WTC11 (cell line): ENCODE data around the gene PTPN3. TPM values are rescaled to one million over a fixed set of nuclear protein-coding genes. Genes with fewer than 3 reads are reported as not detected.

ENCODE experiments used
- ATAC-seq: fragments of 200-7000 bp; cut with Tn5 transposase; 2 replicates; pipeline ENCODE4 v1.10.0; 2021; ENCODE audit warnings: mild to moderate bottlenecking, moderate library complexity
- CTCF ChIA-PET: fragments of 300-600 bp; sonication (Branson Sonifier 250); formaldehyde crosslinking; loops from one replicate; lab custom pipeline; 2021; ENCODE audit warnings: antibody characterized with exemption; lab: Charles Lee
- POLR2A ChIA-PET: fragments of 350-600 bp; sonication (Branson Sonifier 250); formaldehyde crosslinking; loops from one replicate; lab custom pipeline; 2021; ENCODE audit warnings: antibody characterized with exemption; lab: Charles Lee
- DNase-seq: peaks from one replicate; pipeline ENCODE4 v3.0.0; 2021; ENCODE audit warnings: low spot score
- H3K27ac Mint-ChIP-seq: 2 replicates; pipeline ENCODE4 v1.8.0; 2021; ENCODE audit warnings: mixed read lengths
- H3K27me3 Mint-ChIP-seq: 2 replicates; pipeline ENCODE4 v1.8.0; 2021; ENCODE audit warnings: low read depth, mild to moderate bottlenecking, moderate library complexity, mixed read lengths
- H3K36me3 Mint-ChIP-seq: 2 replicates; pipeline ENCODE4 v1.8.0; 2021; ENCODE audit warnings: mixed read lengths
- H3K4me1 Mint-ChIP-seq: 2 replicates; pipeline ENCODE4 v1.8.0; 2022; ENCODE audit warnings: mixed read lengths
- H3K4me3 Mint-ChIP-seq: 2 replicates; pipeline ENCODE4 v1.8.0; 2021; ENCODE audit warnings: mild to moderate bottlenecking, moderate library complexity, mixed read lengths
- H3K9me3 Mint-ChIP-seq: 2 replicates; pipeline ENCODE4 v1.8.0; 2021; ENCODE audit warnings: mixed read lengths
- ELF4 ChIP-seq: sonication (generic); formaldehyde crosslinking; IDR thresholded peaks from 2 replicates; pipeline ENCODE4 v1.8.1; 2022; ENCODE audit warnings: low read depth, mild to moderate bottlenecking, moderate library complexity, missing genetic modification reagents
- ERG ChIP-seq: fragments of 250-450 bp; sonication (Bioruptor Pico); IDR thresholded peaks from 2 replicates; pipeline ENCODE4 v1.8.0; 2021; ENCODE audit warnings: mild to moderate bottlenecking
- ESRRA ChIP-seq: sonication (generic); formaldehyde crosslinking; IDR thresholded peaks from 2 replicates; pipeline ENCODE4 v1.8.1; 2022; ENCODE audit warnings: mild to moderate bottlenecking, missing genetic modification reagents, borderline replicate concordance
- ETV6 ChIP-seq: sonication (generic); formaldehyde crosslinking; IDR thresholded peaks from 2 replicates; pipeline ENCODE4 v1.8.1; 2022; ENCODE audit warnings: mild to moderate bottlenecking, missing genetic modification reagents
- FOXP1 ChIP-seq: sonication (generic); formaldehyde crosslinking; IDR thresholded peaks from 2 replicates; pipeline ENCODE4 v1.8.0; 2022; ENCODE audit warnings: missing genetic modification reagents, mild to moderate bottlenecking, moderate library complexity, borderline replicate concordance
- GABPB1 ChIP-seq: sonication (generic); formaldehyde crosslinking; IDR thresholded peaks from 2 replicates; pipeline ENCODE4 v1.8.1; 2023; ENCODE audit warnings: mild to moderate bottlenecking, missing genetic modification reagents
- HMGA2 ChIP-seq: fragments of 250-450 bp; sonication (Bioruptor Pico); IDR thresholded peaks from 2 replicates; pipeline ENCODE4 v1.4.0; 2021; ENCODE audit warnings: mild to moderate bottlenecking, moderate library complexity
- MXD4 ChIP-seq: fragments of 250-450 bp; sonication (Bioruptor Pico); IDR thresholded peaks from 2 replicates; pipeline ENCODE4 v1.8.0; 2021; ENCODE audit warnings: mild to moderate bottlenecking, moderate library complexity, borderline replicate concordance
- NFYB ChIP-seq: sonication (generic); formaldehyde crosslinking; conservative IDR thresholded peaks from 2 replicates; pipeline ENCODE4 v1.8.0; 2022; ENCODE audit warnings: low read depth, missing genetic modification reagents
- RORB ChIP-seq: fragments of 250-450 bp; sonication (Bioruptor Pico); IDR thresholded peaks from 2 replicates; pipeline ENCODE4 v1.9.0; 2021; ENCODE audit warnings: mild to moderate bottlenecking
- SMAD3 ChIP-seq: sonication (generic); formaldehyde crosslinking; IDR thresholded peaks from 2 replicates; pipeline ENCODE4 v1.8.0; 2022; ENCODE audit warnings: missing genetic modification reagents, mild to moderate bottlenecking, borderline replicate concordance
- STAT6 ChIP-seq: sonication (generic); formaldehyde crosslinking; conservative IDR thresholded peaks from 2 replicates; pipeline ENCODE4 v1.8.1; 2023; ENCODE audit warnings: mild to moderate bottlenecking, low read depth, missing genetic modification reagents, moderate library complexity
- TEAD1 ChIP-seq: sonication (generic); formaldehyde crosslinking; IDR thresholded peaks from 2 replicates; pipeline ENCODE4 v1.8.0; 2022; ENCODE audit warnings: mild to moderate bottlenecking, missing genetic modification reagents
- ZBTB21 ChIP-seq: sonication (generic); formaldehyde crosslinking; IDR thresholded peaks from 2 replicates; pipeline ENCODE4 v1.8.1; 2023; ENCODE audit warnings: mild to moderate bottlenecking, missing genetic modification reagents, borderline replicate concordance
- ZNF219 ChIP-seq: sonication (generic); formaldehyde crosslinking; IDR thresholded peaks from 2 replicates; pipeline ENCODE4 v1.8.0; 2023; ENCODE audit warnings: missing genetic modification reagents, mild to moderate bottlenecking, borderline replicate concordance
- ZNF232 ChIP-seq: sonication (generic); formaldehyde crosslinking; IDR thresholded peaks from 2 replicates; pipeline ENCODE4 v1.8.0; 2022; ENCODE audit warnings: mild to moderate bottlenecking, missing genetic modification reagents
- ZNF263 ChIP-seq: sonication (generic); formaldehyde crosslinking; IDR thresholded peaks from 2 replicates; pipeline ENCODE4 v1.8.1; 2022; ENCODE audit warnings: low read depth, mild to moderate bottlenecking, moderate library complexity, missing genetic modification reagents
- ZNF512 ChIP-seq: sonication (generic); formaldehyde crosslinking; IDR thresholded peaks from 2 replicates; pipeline ENCODE4 v1.8.1; 2022; ENCODE audit warnings: missing genetic modification reagents, borderline replicate concordance
- ZSCAN18 ChIP-seq: fragments of 250-450 bp; sonication (Bioruptor Pico); IDR thresholded peaks from 2 replicates; pipeline ENCODE4 v2.1.2; 2022; ENCODE audit warnings: mild to moderate bottlenecking, moderate library complexity
- total RNA-seq: library from RNA; stranded (reverse); gene quantifications from 3 replicates; pipeline ENCODE4 v1.2.3, GENCODE V29; 2021
- TF ChIP-seq, protein P1 (sequence below): sonication (generic); formaldehyde crosslinking; IDR thresholded peaks from 2 replicates; pipeline ENCODE4 v1.8.0; 2022; ENCODE audit warnings: mild to moderate bottlenecking, missing genetic modification reagents
- TF ChIP-seq, protein P2 (sequence below): sonication (generic); formaldehyde crosslinking; IDR thresholded peaks from 2 replicates; pipeline ENCODE4 v1.8.0; 2022; ENCODE audit warnings: mild to moderate bottlenecking, missing genetic modification reagents
- TF ChIP-seq, protein P3 (sequence below): sonication (generic); formaldehyde crosslinking; IDR thresholded peaks from 2 replicates; pipeline ENCODE4 v1.8.1; 2022; ENCODE audit warnings: low read depth, missing genetic modification reagents, borderline replicate concordance
- TF ChIP-seq, protein P4 (sequence below): sonication (generic); formaldehyde crosslinking; IDR thresholded peaks from 2 replicates; pipeline ENCODE4 v1.8.1; 2023; ENCODE audit warnings: mild to moderate bottlenecking, missing genetic modification reagents, moderate library complexity

The PTPN3 gene
- total RNA-seq, 1 experiment from 2014 or later = 1.7 TPM

DNA sequence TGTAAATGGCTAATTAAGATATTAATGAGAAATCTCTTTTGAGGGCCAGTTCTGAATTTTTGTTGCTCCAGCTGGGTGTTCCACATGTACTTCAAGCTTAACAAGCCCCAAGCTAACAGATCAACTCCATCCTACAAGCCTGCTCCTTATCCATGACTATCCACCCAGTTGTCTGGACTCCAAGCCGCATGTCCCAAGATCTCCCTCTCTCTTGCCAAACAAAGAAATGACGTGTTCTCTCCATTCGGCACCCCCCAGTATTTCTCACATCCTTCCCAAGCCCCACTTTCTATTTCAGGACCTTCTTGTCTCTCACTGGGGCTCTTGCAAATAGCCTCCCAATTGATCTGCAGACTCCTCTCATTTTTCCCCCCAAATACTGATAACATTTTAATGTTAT lies 15.8 kb upstream of the PTPN3 start:
- ChIA-PET POLR2A (no interaction called here), CTCF (interaction anchor here (1.2 kb wide), 1 partner anchor 44 kb away, joined by 5 read pairs; no protein-coding TSS in a partner anchor)
- H3K9me3 Mint-ChIP-seq = no peaks in the 10 kb centered on the region
- no peak overlapping the region for H3K4me3 Mint-ChIP-seq
- peaks cover 2% of the 10 kb centered on the region; the same call in 1 of the 2 replicates for H3K27me3 Mint-ChIP-seq
- DNase-seq = no peak
- H3K27ac Mint-ChIP-seq = no peak overlapping the region
- H3K36me3 Mint-ChIP-seq = no peaks in the 10 kb centered on the region
- no peak for ATAC-seq
- TF ChIP-seq STAT6 (CRISPR knock-in tag) (no peak), ERG (CRISPR knock-in tag) (no peak), ZNF219 (no peak), ZSCAN18 (CRISPR knock-in tag) (no peak), ELF4 (CRISPR knock-in tag) (no peak), FOXP1 (CRISPR knock-in tag) (no peak), NFYB (CRISPR knock-in tag) (no peak)
- TF ChIP-seq, protein P1, sequence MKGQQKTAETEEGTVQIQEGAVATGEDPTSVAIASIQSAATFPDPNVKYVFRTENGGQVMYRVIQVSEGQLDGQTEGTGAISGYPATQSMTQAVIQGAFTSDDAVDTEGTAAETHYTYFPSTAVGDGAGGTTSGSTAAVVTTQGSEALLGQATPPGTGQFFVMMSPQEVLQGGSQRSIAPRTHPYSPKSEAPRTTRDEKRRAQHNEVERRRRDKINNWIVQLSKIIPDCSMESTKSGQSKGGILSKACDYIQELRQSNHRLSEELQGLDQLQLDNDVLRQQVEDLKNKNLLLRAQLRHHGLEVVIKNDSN (CRISPR knock-in tag) = no peak
- no peaks in the 10 kb centered on the region for H3K4me1 Mint-ChIP-seq

DNA sequence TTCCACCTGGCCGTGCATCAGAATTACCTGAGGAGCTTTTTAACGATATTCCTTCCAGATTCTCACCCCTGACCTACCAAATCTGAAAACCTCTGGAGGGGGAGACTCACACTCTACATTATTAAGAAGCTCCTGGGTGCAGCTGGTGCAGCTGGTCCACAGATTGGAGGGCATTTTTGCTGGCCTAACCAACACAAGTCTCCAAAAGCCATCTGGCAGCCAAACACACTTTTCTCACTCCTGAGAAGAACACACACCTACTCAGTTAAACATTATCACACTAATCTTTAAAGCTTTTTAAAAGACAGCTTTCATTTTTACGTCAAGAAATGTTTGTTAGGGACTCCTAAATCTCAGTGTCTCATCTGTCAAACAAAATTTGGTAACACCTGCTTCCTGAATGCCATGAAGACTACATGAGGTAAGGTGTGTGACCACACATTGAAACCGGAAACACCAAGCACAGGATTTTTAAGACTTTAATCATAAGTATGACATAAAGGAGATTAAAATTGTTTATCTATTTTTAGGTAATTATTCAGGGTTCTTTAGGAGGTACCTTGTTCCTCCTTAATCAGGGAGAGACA lies 14.2 kb upstream of the PTPN3 start:
- DNase-seq (no peak), ATAC-seq (no peak)
- ChIA-PET CTCF (no interaction called here), POLR2A (no interaction called here)
- Mint-ChIP-seq H3K27me3 (peaks cover 2% of the 10 kb centered on the region; the same call in 1 of the 2 replicates), H3K27ac (no peak overlapping the region), H3K36me3 (no peaks in the 10 kb centered on the region), H3K4me3 (no peak overlapping the region), H3K4me1 (no peaks in the 10 kb centered on the region), H3K9me3 (no peaks in the 10 kb centered on the region)
- TF ChIP-seq ESRRA (CRISPR knock-in tag) = no peak
- TF ChIP-seq ZNF512 (CRISPR knock-in tag) = no peak
- TF ChIP-seq HMGA2 = no peak
- TF ChIP-seq NFYB (CRISPR knock-in tag) = no peak
- no peak for TF ChIP-seq ZBTB21
- TF ChIP-seq, protein P2, sequence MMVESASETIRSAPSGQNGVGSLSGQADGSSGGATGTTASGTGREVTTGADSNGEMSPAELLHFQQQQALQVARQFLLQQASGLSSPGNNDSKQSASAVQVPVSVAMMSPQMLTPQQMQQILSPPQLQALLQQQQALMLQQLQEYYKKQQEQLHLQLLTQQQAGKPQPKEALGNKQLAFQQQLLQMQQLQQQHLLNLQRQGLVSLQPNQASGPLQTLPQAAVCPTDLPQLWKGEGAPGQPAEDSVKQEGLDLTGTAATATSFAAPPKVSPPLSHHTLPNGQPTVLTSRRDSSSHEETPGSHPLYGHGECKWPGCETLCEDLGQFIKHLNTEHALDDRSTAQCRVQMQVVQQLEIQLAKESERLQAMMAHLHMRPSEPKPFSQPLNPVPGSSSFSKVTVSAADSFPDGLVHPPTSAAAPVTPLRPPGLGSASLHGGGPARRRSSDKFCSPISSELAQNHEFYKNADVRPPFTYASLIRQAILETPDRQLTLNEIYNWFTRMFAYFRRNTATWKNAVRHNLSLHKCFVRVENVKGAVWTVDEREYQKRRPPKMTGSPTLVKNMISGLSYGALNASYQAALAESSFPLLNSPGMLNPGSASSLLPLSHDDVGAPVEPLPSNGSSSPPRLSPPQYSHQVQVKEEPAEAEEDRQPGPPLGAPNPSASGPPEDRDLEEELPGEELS = no peak
- no peak for TF ChIP-seq ETV6 (CRISPR knock-in tag)
- no peak for TF ChIP-seq ZNF232
- no peak for TF ChIP-seq GABPB1 (CRISPR knock-in tag)
- no peak for TF ChIP-seq ZNF263
- TF ChIP-seq, protein P3, sequence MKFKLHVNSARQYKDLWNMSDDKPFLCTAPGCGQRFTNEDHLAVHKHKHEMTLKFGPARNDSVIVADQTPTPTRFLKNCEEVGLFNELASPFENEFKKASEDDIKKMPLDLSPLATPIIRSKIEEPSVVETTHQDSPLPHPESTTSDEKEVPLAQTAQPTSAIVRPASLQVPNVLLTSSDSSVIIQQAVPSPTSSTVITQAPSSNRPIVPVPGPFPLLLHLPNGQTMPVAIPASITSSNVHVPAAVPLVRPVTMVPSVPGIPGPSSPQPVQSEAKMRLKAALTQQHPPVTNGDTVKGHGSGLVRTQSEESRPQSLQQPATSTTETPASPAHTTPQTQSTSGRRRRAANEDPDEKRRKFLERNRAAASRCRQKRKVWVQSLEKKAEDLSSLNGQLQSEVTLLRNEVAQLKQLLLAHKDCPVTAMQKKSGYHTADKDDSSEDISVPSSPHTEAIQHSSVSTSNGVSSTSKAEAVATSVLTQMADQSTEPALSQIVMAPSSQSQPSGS (CRISPR knock-in tag) = no peak
- no peak for TF ChIP-seq SMAD3 (CRISPR knock-in tag)
- TF ChIP-seq, protein P4, sequence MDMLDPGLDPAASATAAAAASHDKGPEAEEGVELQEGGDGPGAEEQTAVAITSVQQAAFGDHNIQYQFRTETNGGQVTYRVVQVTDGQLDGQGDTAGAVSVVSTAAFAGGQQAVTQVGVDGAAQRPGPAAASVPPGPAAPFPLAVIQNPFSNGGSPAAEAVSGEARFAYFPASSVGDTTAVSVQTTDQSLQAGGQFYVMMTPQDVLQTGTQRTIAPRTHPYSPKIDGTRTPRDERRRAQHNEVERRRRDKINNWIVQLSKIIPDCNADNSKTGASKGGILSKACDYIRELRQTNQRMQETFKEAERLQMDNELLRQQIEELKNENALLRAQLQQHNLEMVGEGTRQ = no peak
- no peak for TF ChIP-seq RORB (CRISPR knock-in tag)
- no peak for TF ChIP-seq MXD4 (CRISPR knock-in tag)
- no peak for TF ChIP-seq TEAD1 (CRISPR knock-in tag)
